H54 (cell line): ENCODE measurements around the gene STAC3.
A peak's percentile ranks its signal among the peaks of the same experiment; 100 is the strongest.

Source experiments
- DNase-seq: peaks from one replicate; pipeline ENCODE4 v3.0.0; 2011; ENCODE audit warnings: low spot score, mixed read lengths; ENCODE audit not compliant: insufficient read length
- FAIRE-seq: peaks from 3 replicates; lab custom pipeline; 2011; peaks lifted over from hg19 to GRCh38; lab: Jason Lieb, UNC
- POLR2A ChIP-seq: IDR thresholded peaks from 2 replicates; pipeline ENCODE4 v1.6.1; 2011; ENCODE audit warnings: low read depth, mild to moderate bottlenecking, low read length

The STAC3 gene

GRCh38 chr12:57235728-57236131 is 15.3 kb downstream of the STAC3 start:
- no peak for TF ChIP-seq POLR2A
- DNase-seq (no peak), FAIRE-seq (no peak)

GRCh38 chr12:57235017-57235727 is 15.8 kb downstream of the STAC3 start:
- FAIRE-seq, result no peak

GRCh38 chr12:57234571-57235016 is 16.4 kb downstream of the STAC3 start:
- no peak for DNase-seq
- FAIRE-seq, result no peak
- TF ChIP-seq POLR2A, result no peak

More at GRCh38 chr12:57235017-57235727, 15.8 kb downstream of the STAC3 start:
- TF ChIP-seq POLR2A, result no peak
- no peak for DNase-seq

- no peak for DNase-seq
- no peak for FAIRE-seq
- TF ChIP-seq POLR2A, result no peak
Measured at GRCh38 chr12:57234233-57234570, 16.8 kb downstream of the STAC3 start.

GRCh38 chr12:57233357-57234232 is 17.4 kb downstream of the STAC3 start:
- DNase-seq (no peak), FAIRE-seq (no peak)
- no peak for TF ChIP-seq POLR2A

GRCh38 chr12:57232156-57232756 is 18.7 kb downstream of the STAC3 start:
- DNase-seq (no peak), FAIRE-seq (no peak)
- TF ChIP-seq POLR2A, result no peak

- DNase-seq (no peak), FAIRE-seq (no peak)
- TF ChIP-seq POLR2A, result no peak
Measured at GRCh38 chr12:57231276-57232021, 19.5 kb downstream of the STAC3 start.

- TF ChIP-seq POLR2A, result no peak
- DNase-seq (no peak), FAIRE-seq (no peak)
Measured at GRCh38 chr12:57230381-57231155, 20.4 kb downstream of the STAC3 start.

- FAIRE-seq (peak; percentile 75), DNase-seq (peak; percentile 99)
- TF ChIP-seq POLR2A, result peak; percentile 46
Measured at GRCh38 chr12:57229634-57230380, 21.2 kb downstream of the STAC3 start, which contains the start of gene SHMT2. Gene SHMT2 (plus strand): TSS chr12:57229711. CDS start chr12:57229779, 68 bp downstream.

- no peak for TF ChIP-seq POLR2A
- FAIRE-seq (no peak), DNase-seq (no peak)
Measured at GRCh38 chr12:57229046-57229633, 21.8 kb downstream of the STAC3 start.

- DNase-seq (no peak), FAIRE-seq (no peak)
- no peak for TF ChIP-seq POLR2A
Measured at GRCh38 chr12:57227315-57228115, 23.5 kb downstream of the STAC3 start.
